Osteoblast (primary cell): ENCODE results near the gene SLC8A2. TPM values are rescaled to one million over a fixed set of nuclear protein-coding genes. Genes with fewer than 3 reads are reported as not detected.

Experiments
- DNase-seq: peaks from one replicate; pipeline ENCODE4 v3.0.0; 2011; ENCODE audit warnings: low spot score, mixed read lengths; ENCODE audit not compliant: insufficient read length; ENCODE audit errors: missing footprints
- H2AFZ ChIP-seq: 2 replicates; pipeline ENCODE4 v1.6.0; 2011; ENCODE audit warnings: mild to moderate bottlenecking, low read length
- H3K27ac ChIP-seq: 2 replicates; pipeline ENCODE4 v1.5.1; 2011; ENCODE audit warnings: mild to moderate bottlenecking, low read depth, low read length, moderate library complexity
- H3K27me3 ChIP-seq: 2 replicates; pipeline ENCODE4 v1.6.0; 2012; ENCODE audit warnings: mild to moderate bottlenecking, control low read depth, inconsistent platforms, low read length, moderate library complexity; ENCODE audit not compliant: insufficient read depth
- H3K36me3 ChIP-seq: 2 replicates; pipeline ENCODE4 v1.5.1; 2011; ENCODE audit warnings: mild to moderate bottlenecking, low read length, control low read depth, moderate library complexity; ENCODE audit not compliant: insufficient read depth
- H3K4me1 ChIP-seq: 2 replicates; pipeline ENCODE4 v1.5.1; 2011; ENCODE audit warnings: mild to moderate bottlenecking, low read length, control low read depth, moderate library complexity; ENCODE audit not compliant: insufficient read depth
- H3K4me2 ChIP-seq: 2 replicates; pipeline ENCODE4 v1.6.0; 2011; ENCODE audit warnings: mild to moderate bottlenecking, low read length; ENCODE audit not compliant: insufficient read depth
- H3K4me3 ChIP-seq: fragments of 200-600 bp; sonication (generic); 3 replicates; pipeline ENCODE4 v1.5.1; 2012; ENCODE audit warnings: mild to moderate bottlenecking, low read length, inconsistent platforms; ENCODE audit not compliant: insufficient read depth
- H3K79me2 ChIP-seq: 2 replicates; pipeline ENCODE4 v1.6.0; 2012; ENCODE audit warnings: mild to moderate bottlenecking, low read length, control low read depth, inconsistent platforms; ENCODE audit not compliant: insufficient read depth
- H3K9me3 ChIP-seq: 2 replicates; pipeline ENCODE4 v1.5.1; 2011; ENCODE audit warnings: low read depth, low read length, control low read depth
- H4K20me1 ChIP-seq: 2 replicates; pipeline ENCODE4 v1.6.0; 2012; ENCODE audit warnings: mild to moderate bottlenecking, low read length, control low read depth; ENCODE audit not compliant: insufficient read depth
- CTCF ChIP-seq: IDR thresholded peaks from 2 replicates; pipeline ENCODE4 v1.5.1; 2011; ENCODE audit warnings: mild to moderate bottlenecking, low read depth, low read length, moderate library complexity; ENCODE audit errors: extremely low read depth
- total RNA-seq: library from RNA; depleted of rRNA; stranded (reverse); fragments of >200 nt; gene quantifications from 2 replicates; pipeline ENCODE4 v1.2.3, GENCODE V29; 2012

SLC8A2 gene
- total RNA-seq, 1 donor: 0.36 TPM

- DNase-seq: peak; percentile 76
- Histone ChIP-seq H3K4me2 (peak overlapping the region; percentile 94), H3K79me2 (no peaks in the 10 kb centered on the region), H3K4me3 (peak overlapping the region; percentile 93), H2AFZ (peak overlapping the region; percentile 91), H3K4me1 (peaks cover 4% of the 10 kb centered on the region), H3K9me3 (no peaks in the 10 kb centered on the region), H3K27me3 (no peaks in the 10 kb centered on the region), H3K36me3 (peaks cover 13% of the 10 kb centered on the region), H3K27ac (no peak overlapping the region), H4K20me1 (no peaks in the 10 kb centered on the region)
- no peak for TF ChIP-seq CTCF
These were observed 11.5 kb upstream of the SLC8A2 start for GRCh38 chr19:47483200-47483599.

GRCh38 chr19:47481460-47482052, 9.9 kb upstream of the SLC8A2 start:
- DNase-seq: no peak
- no peaks in the 10 kb centered on the region for H3K27me3 ChIP-seq
- peaks cover 7% of the 10 kb centered on the region for H3K36me3 ChIP-seq
- no peak overlapping the region for H2AFZ ChIP-seq
- H3K79me2 ChIP-seq: no peaks in the 10 kb centered on the region
- no peak overlapping the region for H3K4me2 ChIP-seq
- TF ChIP-seq CTCF: no peak
- H3K4me1 ChIP-seq: peaks cover 4% of the 10 kb centered on the region
- H4K20me1 ChIP-seq: no peaks in the 10 kb centered on the region
- no peak overlapping the region for H3K4me3 ChIP-seq
- H3K27ac ChIP-seq: no peak overlapping the region
- H3K9me3 ChIP-seq: no peaks in the 10 kb centered on the region

GRCh38 chr19:47480658-47481057, 9.0 kb upstream of the SLC8A2 start:
- Histone ChIP-seq H3K4me1 (peaks cover 4% of the 10 kb centered on the region), H3K36me3 (peaks cover 5% of the 10 kb centered on the region), H3K4me3 (no peak overlapping the region), H3K9me3 (no peaks in the 10 kb centered on the region), H2AFZ (no peak overlapping the region), H4K20me1 (no peaks in the 10 kb centered on the region), H3K27me3 (no peaks in the 10 kb centered on the region), H3K79me2 (no peaks in the 10 kb centered on the region), H3K27ac (no peak overlapping the region), H3K4me2 (no peak overlapping the region)
- TF ChIP-seq CTCF: no peak
- no peak for DNase-seq

- Histone ChIP-seq H3K79me2 (no peaks in the 10 kb centered on the region), H3K4me1 (peaks cover 4% of the 10 kb centered on the region), H3K27me3 (no peaks in the 10 kb centered on the region), H4K20me1 (no peaks in the 10 kb centered on the region), H3K4me2 (no peak overlapping the region), H2AFZ (no peak overlapping the region), H3K9me3 (no peaks in the 10 kb centered on the region), H3K27ac (no peak overlapping the region), H3K4me3 (no peak overlapping the region), H3K36me3 (no peaks in the 10 kb centered on the region)
- TF ChIP-seq CTCF: no peak
- DNase-seq: peak; percentile 84
These were observed 8.2 kb upstream of the SLC8A2 start for GRCh38 chr19:47479701-47480503.
